Naive thymus-derived CD4-positive, alpha-beta T cell (primary cell): Measurements from ENCODE around the gene ATF6B. TPM values are rescaled to one million over a fixed set of nuclear protein-coding genes. Genes with fewer than 3 reads are reported as not detected.

Experiments used
- ATAC-seq: fragments of 150-1000 bp; cut with Tn5 transposase; 2 replicates; pipeline ENCODE4 v1.10.0; 2021; ENCODE audit warnings: mild to moderate bottlenecking, moderate library complexity
- CTCF ChIA-PET: fragments of 350-600 bp; sonication (Branson Sonifier 250); formaldehyde crosslinking; loops from one replicate; lab custom pipeline; 2021; ENCODE audit warnings: antibody characterized with exemption; lab: Charles Lee
- POLR2A ChIA-PET: fragments of 350-600 bp; sonication (Branson Sonifier 250); formaldehyde crosslinking; loops from one replicate; lab custom pipeline; 2021; ENCODE audit warnings: antibody characterized with exemption, inconsistent platforms; lab: Charles Lee
- DNase-seq, 9 donors: peaks; one replicate each; pipeline versions ENCODE4 v3.0.0 to v3.0.0-alpha.2; 2020 to 2022; ENCODE audit warnings: mixed read lengths in 1 of 9
- H3K27ac ChIP-seq: one replicate; pipeline ENCODE4 v1.7.0; 2013; ENCODE audit warnings: mild to moderate bottlenecking, low read depth, low read length, moderate library complexity
- H3K27me3 ChIP-seq, 2 donors: one replicate each; pipeline ENCODE4 v1.7.0; 2013; ENCODE audit warnings: low read length in 2 of 2, mild to moderate bottlenecking in 2 of 2, moderate library complexity in 2 of 2; ENCODE audit not compliant: control insufficient read depth in 2 of 2, insufficient read depth in 2 of 2
- H3K36me3 ChIP-seq, 3 experiments: 1 replicate in 2 of 3; 2 replicates in 1 of 3; pipeline ENCODE4 v1.7.0; 2013; ENCODE audit warnings: low read length in 3 of 3, mild to moderate bottlenecking in 3 of 3, moderate library complexity in 1 of 3; ENCODE audit not compliant: insufficient read depth in 3 of 3, control insufficient read depth in 2 of 3
- H3K4me1 ChIP-seq, 2 donors: one replicate each; pipeline ENCODE4 v1.7.0; 2013; ENCODE audit warnings: low read length in 2 of 2, mild to moderate bottlenecking in 2 of 2, moderate library complexity in 1 of 2; ENCODE audit not compliant: control insufficient read depth in 2 of 2, insufficient read depth in 2 of 2
- H3K4me3 ChIP-seq: 2 replicates; pipeline ENCODE4 v1.7.0; 2013; ENCODE audit warnings: mild to moderate bottlenecking, low read length
- H3K9me3 ChIP-seq, 3 experiments: 1 replicate in 2 of 3; 2 replicates in 1 of 3; pipeline ENCODE4 v1.7.0; 2013; ENCODE audit warnings: low read length in 3 of 3; ENCODE audit not compliant: control insufficient read depth in 2 of 3
- H3K27ac Mint-ChIP-seq, 9 donors: one replicate each; pipeline ENCODE4 v1.8.0; 2020 to 2022; ENCODE audit warnings: mixed read lengths in 9 of 9, mild to moderate bottlenecking in 8 of 9, moderate library complexity in 5 of 9, inconsistent platforms in 2 of 9
- H3K27me3 Mint-ChIP-seq, 5 donors: one replicate each; pipeline ENCODE4 v1.8.0; 2021 to 2022; ENCODE audit warnings: mixed read lengths in 5 of 5, mild to moderate bottlenecking in 1 of 5
- H3K36me3 Mint-ChIP-seq, 5 donors: one replicate each; pipeline ENCODE4 v1.8.0; 2020 to 2022; ENCODE audit warnings: mixed read lengths in 5 of 5, mild to moderate bottlenecking in 3 of 5, inconsistent platforms in 1 of 5
- H3K4me1 Mint-ChIP-seq, 7 donors: one replicate each; pipeline ENCODE4 v1.8.0; 2020 to 2022; ENCODE audit warnings: mixed read lengths in 7 of 7, mild to moderate bottlenecking in 3 of 7, inconsistent platforms in 1 of 7
- H3K4me3 Mint-ChIP-seq, 10 donors: one replicate each; pipeline ENCODE4 v1.8.0; 2020 to 2022; ENCODE audit warnings: mild to moderate bottlenecking in 10 of 10, mixed read lengths in 10 of 10, moderate library complexity in 6 of 10, inconsistent platforms in 2 of 10
- H3K9me3 Mint-ChIP-seq, 11 donors: one replicate each; pipeline ENCODE4 v1.8.0; 2020 to 2022; ENCODE audit warnings: mixed read lengths in 11 of 11, mild to moderate bottlenecking in 4 of 11, inconsistent platforms in 1 of 11, moderate library complexity in 1 of 11
- intact Hi-C, 2 donors: fragments of 100-400 bp; cut with micrococcal nuclease; formaldehyde crosslinking; loops; one replicate each; pipeline ENCODE4 v1.15.1; 2023
- polyA plus RNA-seq, 2 donors: library from polyadenylated mRNA; unstranded; fragments of 300-500 nt; fragmentation: Illumina TruSeq; gene quantifications; one replicate each; pipeline ENCODE4 v1.2.3, GENCODE V29; 2021
- total RNA-seq, 6 experiments: library from RNA in 5 of 6; stranded (reverse) in 5 of 6; gene quantifications; 1 replicate in 5 of 6; 2 replicates in 1 of 6; pipeline ENCODE4 v1.2.3 and lab custom pipeline; 2021 to 2026

Gene ATF6B
- total and polyA plus RNA-seq, 7 experiments from 2014 or later, result 28.0 to 168 (median 138) TPM

GRCh38 chr6:32076321-32076809 is 51.7 kb downstream of the ATF6B start:
- CTCF ChIA-PET, result no interaction called here

GRCh38 chr6:32075781-32076180 is 52.3 kb downstream of the ATF6B start:
- H3K4me3 Mint-ChIP-seq, result no peak overlapping the region
- POLR2A ChIA-PET, result no interaction called here
- peaks cover 0 to 11% (median 8%) of the 10 kb centered on the region in 5 donors for H3K36me3 Mint-ChIP-seq
- H3K27me3 Mint-ChIP-seq, result peaks cover 0 to 10% (median 0%) of the 10 kb centered on the region in 5 donors
- no peak overlapping the region for H3K4me3 ChIP-seq
- DNase-seq, result no peak
- CTCF ChIA-PET, result no interaction called here
- no peaks in the 10 kb centered on the region for H3K9me3 ChIP-seq
- H3K27ac ChIP-seq, result no peak overlapping the region
- no peaks in the 10 kb centered on the region for H3K9me3 Mint-ChIP-seq
- ATAC-seq, result no peak
- H3K4me1 ChIP-seq, result no peaks in the 10 kb centered on the region
- no peaks in the 10 kb centered on the region for H3K36me3 ChIP-seq
- no peaks in the 10 kb centered on the region for H3K27me3 ChIP-seq
- no peak overlapping the region for H3K27ac Mint-ChIP-seq
- peaks cover 0 to 4% (median 0%) of the 10 kb centered on the region in 7 donors for H3K4me1 Mint-ChIP-seq
- intact Hi-C loops, result no loop called here

More at GRCh38 chr6:32076321-32076809, 51.7 kb downstream of the ATF6B start:
- POLR2A ChIA-PET, result no interaction called here
- Mint-ChIP-seq H3K36me3 (peaks cover 0 to 11% (median 8%) of the 10 kb centered on the region in 5 donors), H3K9me3 (no peaks in the 10 kb centered on the region), H3K4me1 (peaks cover 0 to 6% (median 0%) of the 10 kb centered on the region in 7 donors), H3K27me3 (peaks cover 0 to 14% (median 0%) of the 10 kb centered on the region in 5 donors), H3K27ac (no peak overlapping the region), H3K4me3 (no peak overlapping the region)
- Histone ChIP-seq H3K4me3 (no peak overlapping the region), H3K27me3 (no peaks in the 10 kb centered on the region), H3K9me3 (no peaks in the 10 kb centered on the region), H3K27ac (no peak overlapping the region), H3K4me1 (no peaks in the 10 kb centered on the region), H3K36me3 (no peaks in the 10 kb centered on the region)
- intact Hi-C loops, result no loop called here
- ATAC-seq (no peak), DNase-seq (no peak)

GRCh38 chr6:32074996-32075532 is 53.0 kb downstream of the ATF6B start:
- H3K4me3 Mint-ChIP-seq, result no peak overlapping the region
- Histone ChIP-seq H3K4me3 (no peak overlapping the region), H3K36me3 (no peaks in the 10 kb centered on the region), H3K27me3 (no peaks in the 10 kb centered on the region), H3K4me1 (no peaks in the 10 kb centered on the region), H3K9me3 (no peaks in the 10 kb centered on the region), H3K27ac (no peak overlapping the region)
- peaks cover 0 to 11% (median 0%) of the 10 kb centered on the region in 5 donors for H3K27me3 Mint-ChIP-seq
- CTCF ChIA-PET, result no interaction called here
- H3K4me1 Mint-ChIP-seq, result peaks cover 0 to 2% (median 0%) of the 10 kb centered on the region in 7 donors
- no peak for DNase-seq
- no peak overlapping the region for H3K27ac Mint-ChIP-seq
- POLR2A ChIA-PET, result no interaction called here
- peaks cover 0 to 11% (median 8%) of the 10 kb centered on the region in 5 donors for H3K36me3 Mint-ChIP-seq
- no peaks in the 10 kb centered on the region for H3K9me3 Mint-ChIP-seq
- intact Hi-C loops, result no loop called here
- ATAC-seq, result no peak

GRCh38 chr6:32073613-32074012 is 54.4 kb downstream of the ATF6B start:
- H3K4me1 Mint-ChIP-seq, result peaks cover 0 to 2% (median 0%) of the 10 kb centered on the region in 7 donors
- no peak overlapping the region for H3K27ac Mint-ChIP-seq
- Histone ChIP-seq H3K27me3 (no peaks in the 10 kb centered on the region), H3K27ac (no peak overlapping the region), H3K9me3 (no peaks in the 10 kb centered on the region), H3K4me1 (no peaks in the 10 kb centered on the region), H3K36me3 (no peaks in the 10 kb centered on the region), H3K4me3 (no peak overlapping the region)
- CTCF ChIA-PET, result no interaction called here
- DNase-seq, result no peak
- peaks cover 0 to 11% (median 0%) of the 10 kb centered on the region in 5 donors for H3K27me3 Mint-ChIP-seq
- no peak for ATAC-seq
- POLR2A ChIA-PET, result no interaction called here
- no peak overlapping the region for H3K4me3 Mint-ChIP-seq
- no peaks in the 10 kb centered on the region for H3K9me3 Mint-ChIP-seq
- intact Hi-C loops, result no loop called here
- peaks cover 0 to 15% (median 8%) of the 10 kb centered on the region in 5 donors for H3K36me3 Mint-ChIP-seq

- Mint-ChIP-seq H3K4me1 (peaks cover 0 to 3% (median 0%) of the 10 kb centered on the region in 7 donors), H3K27ac (peak overlapping the region in 1 of 9 donors; percentile 9), H3K27me3 (peaks cover 0 to 11% (median 0%) of the 10 kb centered on the region in 5 donors), H3K36me3 (peaks cover 0 to 15% (median 8%) of the 10 kb centered on the region in 5 donors), H3K4me3 (no peak overlapping the region), H3K9me3 (no peaks in the 10 kb centered on the region)
- CTCF ChIA-PET, result no interaction called here
- ATAC-seq (no peak), DNase-seq (no peak)
- Histone ChIP-seq H3K27me3 (no peaks in the 10 kb centered on the region), H3K36me3 (no peaks in the 10 kb centered on the region), H3K27ac (no peak overlapping the region), H3K4me3 (no peak overlapping the region), H3K9me3 (no peaks in the 10 kb centered on the region), H3K4me1 (no peaks in the 10 kb centered on the region)
- intact Hi-C loops, result no loop called here
- POLR2A ChIA-PET, result no interaction called here
Observed at GRCh38 chr6:32073101-32073500, 54.9 kb downstream of the ATF6B start.

GRCh38 chr6:32070814-32071543 is 57.1 kb downstream of the ATF6B start:
- Histone ChIP-seq H3K27ac (no peak overlapping the region), H3K4me3 (no peak overlapping the region), H3K4me1 (no peaks in the 10 kb centered on the region), H3K36me3 (no peaks in the 10 kb centered on the region), H3K27me3 (no peaks in the 10 kb centered on the region), H3K9me3 (no peaks in the 10 kb centered on the region)
- ATAC-seq (no peak), DNase-seq (no peak)
- H3K27me3 Mint-ChIP-seq, result peaks cover 0 to 11% (median 0%) of the 10 kb centered on the region in 5 donors
- CTCF ChIA-PET, result no interaction called here
- no peak overlapping the region for H3K27ac Mint-ChIP-seq
- POLR2A ChIA-PET, result no interaction called here
- H3K9me3 Mint-ChIP-seq, result no peaks in the 10 kb centered on the region
- peaks cover 0 to 15% (median 8%) of the 10 kb centered on the region in 5 donors for H3K36me3 Mint-ChIP-seq
- intact Hi-C loops, result no loop called here
- no peak overlapping the region for H3K4me3 Mint-ChIP-seq
- peaks cover 0 to 3% (median 0%) of the 10 kb centered on the region in 7 donors for H3K4me1 Mint-ChIP-seq
